H9 (cell line): Measurements from ENCODE around the gene PPM1H. TPM values are rescaled to one million over a fixed set of nuclear protein-coding genes. Genes with fewer than 3 reads are reported as not detected.

Experiments used
- DNase-seq: peaks from one replicate; pipeline ENCODE4 v3.0.0-alpha.2; 2017
- H2AFZ ChIP-seq: one replicate; pipeline ENCODE4 v1.6.1; 2013; ENCODE audit warnings: mild to moderate bottlenecking, low read length, control low read depth, moderate library complexity
- H2AK5ac ChIP-seq: 2 replicates; pipeline ENCODE4 v1.6.1; 2013; ENCODE audit warnings: low read length, control low read depth, mixed read lengths; ENCODE audit not compliant: insufficient read length
- H2BK120ac ChIP-seq: one replicate; pipeline ENCODE4 v1.6.1; 2013; ENCODE audit warnings: low read depth, mild to moderate bottlenecking, low read length, control low read depth, inconsistent platforms; ENCODE audit not compliant: poor library complexity, severe bottlenecking
- H2BK12ac ChIP-seq: 2 replicates; pipeline ENCODE4 v1.6.1; 2013; ENCODE audit warnings: low read length, control low read depth, mixed read lengths, low read depth; ENCODE audit not compliant: insufficient read length
- H2BK15ac ChIP-seq: 2 replicates; pipeline ENCODE4 v1.6.1; 2013; ENCODE audit warnings: low read depth, low read length, control low read depth
- H2BK20ac ChIP-seq: one replicate; pipeline ENCODE4 v1.6.1; 2013; ENCODE audit warnings: low read depth, mild to moderate bottlenecking, low read length, control low read depth, inconsistent platforms; ENCODE audit not compliant: poor library complexity, severe bottlenecking
- H2BK5ac ChIP-seq: 2 replicates; pipeline ENCODE4 v1.6.1; 2013; ENCODE audit warnings: low read length, control low read depth, mixed read lengths; ENCODE audit not compliant: insufficient read length
- H3K14ac ChIP-seq: 2 replicates; pipeline ENCODE4 v1.6.1; 2013; ENCODE audit warnings: low read length, control low read depth; ENCODE audit not compliant: insufficient read depth
- H3K18ac ChIP-seq: 2 replicates; pipeline ENCODE4 v1.6.1; 2013; ENCODE audit warnings: low read depth, mild to moderate bottlenecking, mixed read lengths, low read length, control low read depth; ENCODE audit not compliant: insufficient read length
- H3K23ac ChIP-seq: 2 replicates; pipeline ENCODE4 v1.6.1; 2013; ENCODE audit warnings: low read length, control low read depth, mixed read lengths, low read depth; ENCODE audit not compliant: insufficient read length
- H3K23me2 ChIP-seq: 2 replicates; pipeline ENCODE4 v1.6.1; 2013; ENCODE audit warnings: low read depth, mild to moderate bottlenecking, mixed read lengths, low read length, control low read depth; ENCODE audit not compliant: insufficient read length, poor library complexity, severe bottlenecking
- H3K27ac ChIP-seq: 2 replicates; pipeline ENCODE4 v1.5.1; 2013; ENCODE audit warnings: low read length, control low read depth, mixed read lengths, low read depth; ENCODE audit not compliant: insufficient read length
- H3K27me3 ChIP-seq: 2 replicates; pipeline ENCODE4 v1.6.1; 2013; ENCODE audit warnings: low read length, control low read depth, inconsistent platforms; ENCODE audit not compliant: insufficient read depth
- H3K4ac ChIP-seq: 2 replicates; pipeline ENCODE4 v1.6.1; 2013; ENCODE audit warnings: low read depth, mild to moderate bottlenecking, control low read depth, inconsistent platforms, low read length, moderate library complexity
- H3K4me1 ChIP-seq: 2 replicates; pipeline ENCODE4 v1.6.1; 2013; ENCODE audit warnings: low read length, control low read depth, inconsistent platforms; ENCODE audit not compliant: insufficient read depth
- H3K4me2 ChIP-seq: 2 replicates; pipeline ENCODE4 v1.6.1; 2013; ENCODE audit warnings: low read length, control low read depth, mixed read lengths; ENCODE audit not compliant: insufficient read length, insufficient read depth
- H3K56ac ChIP-seq: 2 replicates; pipeline ENCODE4 v1.6.1; 2013; ENCODE audit warnings: low read depth, mild to moderate bottlenecking, mixed read lengths, low read length, control low read depth; ENCODE audit not compliant: insufficient read length
- H3K79me1 ChIP-seq: 2 replicates; pipeline ENCODE4 v1.6.1; 2013; ENCODE audit warnings: low read depth, mild to moderate bottlenecking, moderate library complexity, low read length, control low read depth, inconsistent platforms; ENCODE audit not compliant: insufficient read depth, poor library complexity, severe bottlenecking
- H3K79me2 ChIP-seq: 2 replicates; pipeline ENCODE4 v1.6.1; 2013; ENCODE audit warnings: low read length, control low read depth, inconsistent platforms; ENCODE audit not compliant: insufficient read depth
- H3K9ac ChIP-seq: 2 replicates; pipeline ENCODE4 v1.6.1; 2013; ENCODE audit warnings: low read length, control low read depth, mixed read lengths; ENCODE audit not compliant: insufficient read length; ENCODE audit errors: extremely low read depth
- H3K9me3 ChIP-seq: one replicate; pipeline ENCODE4 v1.6.1; 2013; ENCODE audit warnings: low read depth, low read length, inconsistent platforms; ENCODE audit not compliant: control insufficient read depth
- H3T11ph ChIP-seq: one replicate; pipeline ENCODE4 v1.6.1; 2013; ENCODE audit warnings: mild to moderate bottlenecking, low read length, control low read depth, inconsistent platforms
- H4K20me1 ChIP-seq: one replicate; pipeline ENCODE4 v1.6.1; 2013; ENCODE audit not compliant: control insufficient read depth, insufficient read length, insufficient read depth
- H4K5ac ChIP-seq: 2 replicates; pipeline ENCODE4 v1.6.1; 2013; ENCODE audit warnings: low read depth, mild to moderate bottlenecking, mixed read lengths, low read length, control low read depth; ENCODE audit not compliant: insufficient read length
- H4K8ac ChIP-seq: replicated peaks from 2 replicates; pipeline ENCODE4 v1.6.1; 2013; ENCODE audit warnings: low read length, control low read depth, mixed read lengths, low read depth; ENCODE audit not compliant: insufficient read length
- H4K91ac ChIP-seq: 2 replicates; pipeline ENCODE4 v1.6.1; 2013; ENCODE audit warnings: low read depth, mild to moderate bottlenecking, moderate library complexity, mixed read lengths, low read length, control low read depth; ENCODE audit not compliant: insufficient read length
- H3K27ac Mint-ChIP-seq, 3 experiments: 2 replicates in 2 of 3; 3 replicates in 1 of 3; pipeline ENCODE4 v1.8.0; 2020 to 2021; ENCODE audit warnings: mixed read lengths in 3 of 3, mild to moderate bottlenecking in 1 of 3, moderate library complexity in 1 of 3
- H3K27me3 Mint-ChIP-seq: 2 replicates; pipeline ENCODE4 v1.8.0; 2021; ENCODE audit warnings: low read depth, mild to moderate bottlenecking, moderate library complexity, mixed read lengths
- H3K36me3 Mint-ChIP-seq, 3 experiments: 2 replicates in 2 of 3; 3 replicates in 1 of 3; pipeline ENCODE4 v1.8.0; 2020 to 2021; ENCODE audit warnings: low read depth in 3 of 3, mixed read lengths in 3 of 3; ENCODE audit not compliant: insufficient read depth in 1 of 3
- H3K4me1 Mint-ChIP-seq, 2 experiments: 2 replicates each; pipeline ENCODE4 v1.8.0; 2020; ENCODE audit warnings: mixed read lengths in 2 of 2
- H3K4me3 Mint-ChIP-seq, 2 experiments: 2 replicates in 1 of 2; 3 replicates in 1 of 2; pipeline ENCODE4 v1.8.0; 2020 to 2021; ENCODE audit warnings: mild to moderate bottlenecking in 2 of 2, mixed read lengths in 2 of 2, moderate library complexity in 1 of 2
- H3K9me3 Mint-ChIP-seq, 2 experiments: 2 replicates in 1 of 2; 3 replicates in 1 of 2; pipeline ENCODE4 v1.8.0; 2020; ENCODE audit warnings: mild to moderate bottlenecking in 2 of 2, mixed read lengths in 2 of 2, moderate library complexity in 1 of 2
- CTCF ChIP-seq: fragments of 200-600 bp; sonication (generic); conservative IDR thresholded peaks from 3 replicates; pipeline ENCODE4 v1.8.0; 2021; ENCODE audit warnings: antibody characterized with exemption, mild to moderate bottlenecking
- WGBS: extraction: QIAGEN DNeasy Blood & Tissue Kit; methylation state at CpG from one replicate; pipeline ENCODE4 v1.1.7; 2013; ENCODE audit warnings: missing lambda C conversion rate, low lambda C conversion rate, mixed read lengths; ENCODE audit not compliant: insufficient read length; ENCODE audit errors: extremely low coverage; 5-methylcytosine and 5-hydroxymethylcytosine counted together
- total RNA-seq: library from RNA; stranded (reverse); gene quantifications from 2 replicates; pipeline ENCODE4 v1.2.1, GENCODE V29; 2021

The PPM1H gene
- total RNA-seq, 1 experiment from 2014 or later: 22.1 TPM

- Histone ChIP-seq H3T11ph (no peak overlapping the region), H2AK5ac (no peak overlapping the region), H3K23me2 (no peaks in the 10 kb centered on the region), H4K20me1 (no peaks in the 10 kb centered on the region), H2BK20ac (no peak overlapping the region), H3K9ac (no peak overlapping the region), H3K9me3 (no peaks in the 10 kb centered on the region), H3K27ac (no peak overlapping the region), H2BK120ac (no peak overlapping the region), H2AFZ (no peak overlapping the region), H3K4me1 (peaks cover 6% of the 10 kb centered on the region; the same call in 1 of the 2 replicates), H4K91ac (no peak overlapping the region), H3K79me2 (peaks cover 4% of the 10 kb centered on the region; the same call in 1 of the 2 replicates), H3K4me2 (no peak overlapping the region), H3K56ac (no peak overlapping the region), H2BK12ac (no peak overlapping the region), H3K4ac (no peak overlapping the region), H3K27me3 (no peaks in the 10 kb centered on the region), H3K18ac (no peak overlapping the region), H2BK5ac (no peak overlapping the region), H3K14ac (no peak overlapping the region), H4K5ac (no peak overlapping the region), H3K23ac (no peak overlapping the region), H4K8ac (no peak overlapping the region), H2BK15ac (no peak overlapping the region), H3K79me1 (no peaks in the 10 kb centered on the region)
- TF ChIP-seq CTCF: no peak
- no peak for DNase-seq
- H3K9me3 Mint-ChIP-seq: no peaks in the 10 kb centered on the region; a peak in 1 of 5 replicates
- H3K4me3 Mint-ChIP-seq: no peak overlapping the region
- no peaks in the 10 kb centered on the region for H3K27me3 Mint-ChIP-seq
- peaks cover 5 to 19% (median 10%) of the 10 kb centered on the region in 3 experiments; a peak in 4 of 7 replicates for H3K36me3 Mint-ChIP-seq
- no peak overlapping the region for H3K27ac Mint-ChIP-seq
- no CpG with 5 or more reads among the region's 13 CpGs for WGBS
- H3K4me1 Mint-ChIP-seq: peaks cover 7 to 8% of the 10 kb centered on the region in 2 experiments; a peak in 3 of 4 replicates
Measured at GRCh38 chr12:62876938-62877548, 57.9 kb downstream of the PPM1H start.
